H1 (cell line): Measurements from ENCODE around the gene AP1S1. TPM values are rescaled to one million over a fixed set of nuclear protein-coding genes. Genes with fewer than 3 reads are reported as not detected.
A peak's percentile ranks its signal among the peaks of the same experiment; 100 is the strongest.

Source experiments
- CBX5 ChIP-seq: fragments of 300-800, 300-1000 bp; sonication (generic); IDR thresholded peaks from 2 replicates; pipeline ENCODE4 v1.7.1; 2016; ENCODE audit warnings: antibody characterized with exemption, low read length, low read depth
- EGR1 ChIP-seq: IDR thresholded peaks from 2 replicates; pipeline ENCODE4 v1.6.1; 2011; ENCODE audit warnings: low read depth, low read length, borderline replicate concordance
- EP300 ChIP-seq, 2 experiments: IDR thresholded peaks; 1 replicate in 1 of 2; 2 replicates in 1 of 2; pipeline ENCODE4 v1.6.1; 2011 to 2012; ENCODE audit warnings: low read depth in 2 of 2, low read length in 2 of 2, mild to moderate bottlenecking in 2 of 2, borderline replicate concordance in 1 of 2, inconsistent platforms in 1 of 2, moderate library complexity in 1 of 2
- JUN ChIP-seq: IDR thresholded peaks from 2 replicates; pipeline ENCODE4 v1.6.1; 2011; ENCODE audit warnings: low read depth, mild to moderate bottlenecking, improper control_type of control experiment, low read length
- RXRA ChIP-seq: IDR thresholded peaks from 2 replicates; pipeline ENCODE4 v1.6.1; 2011; ENCODE audit warnings: low read depth, mild to moderate bottlenecking, low read length, moderate library complexity; ENCODE audit not compliant: insufficient read depth
- SIRT6 ChIP-seq: IDR thresholded peaks from one replicate; pipeline ENCODE4 v1.7.1; 2012; ENCODE audit warnings: low read length, inconsistent platforms
- SP1 ChIP-seq: IDR thresholded peaks from 2 replicates; pipeline ENCODE4 v1.6.1; 2011; ENCODE audit warnings: low read depth, low read length
- SUZ12 ChIP-seq: fragments of 200-600 bp; sonication (generic); IDR thresholded peaks from 2 replicates; pipeline ENCODE4 v1.6.1; 2012; ENCODE audit warnings: mild to moderate bottlenecking, inconsistent platforms, low read length, moderate library complexity, mixed read lengths
- TAF1 ChIP-seq: IDR thresholded peaks from 2 replicates; pipeline ENCODE4 v1.6.1; 2011; ENCODE audit warnings: mild to moderate bottlenecking, low read depth, low read length
- TCF12 ChIP-seq: IDR thresholded peaks from 2 replicates; pipeline ENCODE4 v1.6.1; 2011; ENCODE audit warnings: low read depth, mild to moderate bottlenecking, low read length
- polyA plus RNA-seq, 7 experiments: library from polyadenylated mRNA; depleted of rRNA in 3 of 7; stranded (reverse) in 5 of 7; unstranded in 2 of 7; fragments of >200 nt in 5 of 7; fragments of 200-250 nt in 2 of 7; gene quantifications; 1 replicate in 5 of 7; 2 replicates in 1 of 7; 4 replicates in 1 of 7; pipeline versions ENCODE4 v1.2.1 to v1.2.3, GENCODE V29; 2011 to 2013; ENCODE audit warnings: missing spikeins in 2 of 7, mixed read lengths in 2 of 7
- total RNA-seq: library from RNA; stranded (reverse); fragmentation: NEBNext Ultra II Directional; extraction: Animal tissue kit (Norgen Biotek cat#: 25700); gene quantifications from 2 replicates; pipeline ENCODE4 v1.2.1, GENCODE V29; 2021

AP1S1 gene
- total and polyA plus RNA-seq, 2 of the 8 experiments (the other 6 are each of a cell fraction or from before 2014, with no cell fraction given), result 56.1 to 59.3 TPM

- peak; percentile 67; the same call in 1 of the 2 replicates for TF ChIP-seq SP1
- TF ChIP-seq CBX5, result no peak
- TF ChIP-seq EGR1, result no peak
- TF ChIP-seq RXRA, result no peak
- no peak for TF ChIP-seq TCF12
- TF ChIP-seq SIRT6, result no peak
- TF ChIP-seq JUN, result no peak
- TF ChIP-seq EP300 (IDR thresholded peaks at IDR 0.05; ENCODE audit: borderline replicate concordance in 1 of 2, low read depth in 2 of 2, low read length in 2 of 2), result no peak
- no peak for TF ChIP-seq TAF1
- peak; percentile 62; the same call in 1 of the 2 replicates for TF ChIP-seq SUZ12
These were observed 26.0 kb downstream of the AP1S1 start, which contains the start of gene NAT16 (continued) for GRCh38 chr7:101180130-101180755.
